Stimulated activated CD4-positive, alpha-beta T cell treated with anti-CD3 and anti-CD28 coated beads, Interleukin-2, amount 100 ng/mL, for 4 hours (primary cell): ENCODE measurements around the gene S100P.

Experiments used
- DNase-seq: peaks from one replicate; pipeline ENCODE4 v3.0.0-alpha.2; 2020; ENCODE audit warnings: low read depth

The S100P gene

DNA sequence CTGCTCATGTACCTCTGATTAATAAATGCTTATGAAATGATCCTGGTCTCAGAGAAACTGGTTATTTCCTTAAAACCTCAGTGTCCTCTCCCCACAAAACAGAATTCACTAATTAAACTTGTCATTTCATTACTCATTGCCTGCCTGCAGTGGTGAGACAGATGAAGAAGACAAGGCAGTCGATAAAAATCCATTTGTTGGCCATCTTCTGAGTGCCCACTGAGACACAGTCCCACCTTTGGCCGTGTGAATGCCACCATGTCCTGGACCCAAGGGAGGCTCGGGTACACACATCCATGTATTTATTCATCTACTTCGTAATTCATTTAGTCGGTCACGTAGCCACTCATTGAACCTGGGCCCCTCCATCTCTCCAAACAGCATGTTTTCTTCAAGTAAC, 3.5 kb downstream of the S100P start:
- no peak for DNase-seq

DNA sequence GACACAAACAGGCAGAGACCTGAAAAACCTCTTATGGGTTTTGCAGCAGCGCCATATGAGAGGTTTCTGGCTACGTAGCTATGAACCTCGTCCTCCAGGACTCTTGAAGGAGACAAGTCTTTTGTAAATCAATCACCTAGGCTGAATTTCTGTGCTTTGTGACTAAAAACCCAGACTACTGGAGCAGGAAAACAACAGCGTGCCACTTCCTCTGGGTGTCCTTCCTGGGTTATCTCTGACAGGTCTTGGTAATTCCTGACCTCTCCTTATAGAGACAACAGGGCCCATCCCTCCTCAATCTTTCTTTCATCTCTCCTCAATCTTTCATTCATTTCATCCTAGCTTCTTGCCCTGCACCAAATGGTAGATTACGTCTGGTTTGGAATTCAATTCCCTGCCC, 5.7 kb downstream of the S100P start:
- DNase-seq, result no peak

DNA sequence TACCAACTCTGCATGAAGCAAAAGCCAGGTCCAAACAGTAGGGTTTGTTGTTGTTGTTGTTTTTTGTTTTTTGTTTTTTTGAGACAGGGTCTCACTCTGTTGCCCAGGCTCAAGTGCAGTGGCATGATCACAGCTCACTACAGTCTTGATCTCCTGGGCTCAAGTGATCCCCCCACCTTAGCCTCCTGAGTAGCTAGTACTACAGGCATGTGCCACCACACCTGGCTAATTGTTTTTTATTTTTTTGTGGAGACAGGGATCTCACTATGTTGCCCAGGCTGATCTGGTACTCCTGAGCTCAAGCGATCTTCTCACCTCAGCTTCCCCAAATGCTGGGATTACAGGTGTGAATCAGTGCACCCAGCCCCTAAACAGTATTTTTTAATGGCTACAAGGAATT, 6.2 kb downstream of the S100P start:
- no peak for DNase-seq

DNA sequence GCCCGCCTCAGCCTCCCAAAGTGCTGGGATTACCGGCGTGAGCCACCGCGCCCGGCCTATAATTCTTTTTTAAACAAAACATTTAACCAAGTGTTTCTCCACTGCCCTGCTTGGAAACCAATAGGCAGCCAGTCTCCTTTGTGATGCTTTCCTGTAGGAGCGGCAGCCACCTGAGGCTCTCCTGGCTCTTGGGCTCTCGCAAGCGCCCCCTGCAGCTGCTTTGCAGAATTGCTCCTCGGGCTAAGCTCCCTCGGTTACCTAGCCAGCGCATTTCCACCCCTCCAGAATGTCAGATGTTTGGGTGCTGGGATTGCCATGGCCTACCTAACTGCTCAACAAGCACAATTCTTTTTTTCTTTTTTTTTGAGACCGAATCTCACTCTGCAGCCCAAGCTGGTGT, 7.7 kb downstream of the S100P start:
- DNase-seq, result no peak

DNA sequence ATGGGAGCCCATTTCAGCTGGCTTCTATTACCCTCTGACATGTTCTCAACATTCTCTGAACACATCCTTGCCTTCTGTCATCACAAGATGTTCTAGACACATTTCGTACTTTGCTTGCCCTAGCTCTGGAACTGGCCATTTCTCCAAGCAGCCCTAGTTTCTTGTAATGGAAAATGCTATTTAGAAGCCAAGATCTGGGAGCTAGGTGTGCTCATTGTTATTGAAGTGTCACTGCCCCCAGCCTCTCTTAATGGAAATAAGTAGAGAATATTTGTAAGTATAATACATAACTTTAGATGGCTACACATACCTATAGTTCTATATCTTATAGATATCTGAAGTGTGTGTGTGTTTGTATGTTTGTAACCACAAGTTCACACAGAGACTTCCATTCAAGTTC, 9.1 kb downstream of the S100P start:
- no peak for DNase-seq

DNA sequence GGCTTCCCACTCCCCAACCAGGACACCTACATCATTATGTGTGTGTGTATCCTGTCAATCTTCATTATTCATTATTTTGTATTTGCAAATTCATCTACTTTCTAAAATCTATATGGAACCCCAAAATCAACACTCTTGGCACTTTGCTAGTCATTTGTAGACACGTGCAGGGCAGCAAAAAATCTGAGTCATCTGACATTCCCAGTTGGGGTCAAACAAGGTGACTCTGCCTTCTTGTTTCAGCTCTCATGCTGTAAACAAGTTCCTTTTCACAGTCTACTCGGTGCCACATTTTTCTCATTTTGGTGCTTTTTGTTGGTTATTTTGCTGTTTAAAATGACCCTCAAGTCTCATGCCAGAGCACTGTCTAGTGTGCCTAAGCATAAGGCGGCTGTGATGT, 10.1 kb downstream of the S100P start:
- no peak for DNase-seq

DNA sequence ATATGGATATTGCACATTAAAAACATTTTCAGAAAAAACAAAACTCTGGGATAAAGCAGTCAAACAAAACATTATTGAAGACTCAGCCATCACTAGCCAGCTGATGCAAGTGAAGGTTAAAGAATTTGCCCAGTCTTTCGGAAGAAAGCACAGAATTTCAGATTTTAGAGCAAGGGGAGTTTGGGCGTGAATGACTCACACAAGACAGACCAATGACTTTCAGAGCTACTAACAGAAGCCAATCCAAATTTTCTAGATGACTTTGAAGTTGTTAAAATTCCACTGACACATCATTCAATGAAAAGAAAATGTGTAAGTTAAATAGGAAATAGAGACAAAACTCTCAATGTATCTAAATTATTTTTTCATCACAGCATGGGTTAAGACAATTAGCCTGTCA, 12.0 kb downstream of the S100P start:
- no peak for DNase-seq

DNA sequence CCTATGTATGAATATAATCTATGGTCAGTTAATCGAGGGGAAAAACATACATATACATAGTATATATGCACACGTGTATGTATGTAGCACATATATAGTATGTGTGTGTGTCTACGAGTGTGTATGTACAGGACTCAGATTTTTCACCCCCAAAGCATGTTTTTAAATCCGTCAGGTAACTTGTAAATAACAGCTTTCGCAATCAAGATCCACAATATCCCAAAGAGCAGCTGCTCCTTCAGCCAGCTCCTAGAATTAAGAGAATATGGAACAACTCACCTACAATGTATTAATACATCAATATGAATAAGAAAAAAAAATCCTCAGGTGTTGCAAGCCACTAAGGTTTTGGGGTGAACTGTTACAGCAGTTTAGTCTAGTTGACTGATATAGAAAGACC, 12.5 kb downstream of the S100P start:
- no peak for DNase-seq

DNA sequence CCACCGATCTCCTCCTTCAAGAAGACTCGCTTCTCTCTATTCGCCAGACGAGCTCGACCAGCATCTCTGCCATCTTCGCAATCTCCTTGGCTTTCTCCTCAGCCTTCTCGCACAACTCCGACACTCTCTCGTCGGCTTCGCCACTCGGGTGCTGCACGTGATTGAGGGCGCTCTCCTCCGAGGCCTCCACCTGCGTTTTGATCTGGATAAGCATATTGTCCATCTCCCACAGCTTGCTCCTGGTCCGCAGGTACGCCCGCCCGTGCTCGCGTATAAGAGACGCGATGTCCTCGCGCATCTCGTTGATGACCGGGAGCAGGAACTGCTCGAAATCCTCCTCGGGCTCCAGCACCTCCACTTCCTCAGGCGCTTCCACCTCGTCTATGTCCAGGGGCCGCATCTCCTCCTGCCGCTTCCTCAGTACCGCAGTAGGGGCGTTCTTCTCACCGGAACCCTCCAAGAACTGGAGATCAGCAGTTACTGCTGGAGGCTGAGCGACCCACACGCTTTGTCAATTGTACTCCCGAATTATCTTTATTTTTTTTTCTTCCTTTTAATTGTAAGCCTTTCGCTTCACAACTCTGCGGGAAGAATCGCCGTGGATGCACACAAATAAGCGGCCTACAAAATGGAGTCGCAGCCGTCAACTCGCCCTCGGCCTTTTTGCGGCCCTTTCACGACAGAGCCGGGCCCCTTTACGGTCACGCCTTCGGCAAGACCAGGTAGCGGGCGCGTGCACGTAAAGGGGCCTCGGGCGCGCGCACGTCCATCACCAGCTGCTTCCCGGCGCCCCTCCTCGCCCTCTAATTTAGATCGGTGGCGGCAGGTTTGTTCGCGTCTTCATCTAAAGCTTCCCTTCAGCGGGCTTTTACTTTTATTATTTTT, 15.8 kb downstream of the S100P start, which contains the start of gene MRFAP1L1:
Gene MRFAP1L1, minus strand, starts transcription at position 636 of the 885 bp plus-strand sequence. Its CDS starts 236 bp downstream, at position 400.
- DNase-seq, result peak; percentile 94

DNA sequence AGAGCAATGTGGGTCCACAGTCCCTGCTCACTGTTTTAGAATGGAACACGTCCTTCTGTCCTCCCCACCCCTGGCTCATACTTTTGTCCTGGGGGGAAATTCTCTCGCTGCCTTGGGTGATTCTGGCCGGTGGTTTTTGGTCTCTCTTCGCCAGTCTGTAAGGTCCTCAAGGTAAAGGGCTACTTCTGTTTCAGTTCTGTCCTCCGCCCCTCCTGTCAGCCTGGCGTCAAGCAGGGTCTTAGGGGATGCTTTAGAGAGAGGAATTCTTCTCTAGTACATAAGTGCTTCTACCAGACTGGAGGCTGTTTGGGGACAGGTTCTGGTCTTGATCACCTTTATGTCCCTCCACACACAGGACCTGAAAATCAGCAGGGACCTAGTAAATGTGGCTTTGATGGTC, 16.6 kb downstream of the S100P start:
- no peak for DNase-seq

DNA sequence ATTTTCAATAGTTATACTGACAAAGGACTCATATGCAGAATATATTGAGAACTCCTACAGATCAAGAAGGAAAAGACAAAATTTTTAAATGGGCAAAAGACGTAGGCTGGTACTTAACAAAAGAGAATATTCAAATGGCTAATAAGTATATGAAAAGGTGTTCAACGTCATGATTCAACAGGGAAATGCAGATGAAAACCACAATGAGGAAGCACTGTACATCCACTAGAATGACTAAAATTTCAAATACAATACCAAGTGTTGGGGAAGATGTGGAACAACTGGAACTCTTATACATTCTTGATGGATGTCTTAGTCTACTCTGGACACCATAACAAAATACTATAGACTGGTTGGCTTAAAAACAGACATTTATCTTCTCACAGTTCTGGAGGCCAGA, 17.3 kb downstream of the S100P start:
- no peak for DNase-seq

DNA sequence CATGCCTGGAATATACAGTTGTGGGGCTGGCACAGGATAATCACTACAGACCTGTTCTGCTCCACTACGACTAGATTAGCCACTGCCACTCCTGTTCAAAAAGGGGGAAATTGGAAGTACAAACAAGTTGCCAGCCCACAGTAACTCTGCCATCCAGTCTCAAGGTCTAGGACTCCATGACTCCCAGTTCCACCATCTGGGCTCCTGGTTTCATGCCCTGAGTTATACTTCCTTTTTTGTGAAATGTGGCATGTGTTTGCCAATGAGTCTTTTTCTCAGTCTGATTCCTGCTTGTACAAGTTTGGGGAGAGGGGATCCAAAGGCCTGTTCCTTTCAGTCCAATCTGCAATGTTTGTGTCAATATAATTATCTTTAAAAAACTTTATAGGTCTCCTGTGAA, 21.3 kb downstream of the S100P start:
- no peak for DNase-seq

DNA sequence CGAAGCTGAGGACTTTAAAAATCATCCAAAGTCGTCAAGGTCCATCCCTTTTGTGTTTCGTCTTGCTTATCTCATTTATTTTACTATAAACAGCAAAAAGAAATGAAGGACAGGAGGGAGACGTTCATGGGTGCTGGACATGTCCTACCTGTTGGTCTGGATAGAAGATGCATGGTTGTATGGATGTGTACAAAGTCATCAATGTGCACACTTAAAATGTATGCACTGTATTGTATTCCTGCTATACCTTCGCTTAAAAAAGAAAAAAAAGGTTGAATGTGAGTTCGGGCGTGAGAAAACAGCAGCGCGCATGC, 22.0 kb downstream of the S100P start:
- no peak for DNase-seq

DNA sequence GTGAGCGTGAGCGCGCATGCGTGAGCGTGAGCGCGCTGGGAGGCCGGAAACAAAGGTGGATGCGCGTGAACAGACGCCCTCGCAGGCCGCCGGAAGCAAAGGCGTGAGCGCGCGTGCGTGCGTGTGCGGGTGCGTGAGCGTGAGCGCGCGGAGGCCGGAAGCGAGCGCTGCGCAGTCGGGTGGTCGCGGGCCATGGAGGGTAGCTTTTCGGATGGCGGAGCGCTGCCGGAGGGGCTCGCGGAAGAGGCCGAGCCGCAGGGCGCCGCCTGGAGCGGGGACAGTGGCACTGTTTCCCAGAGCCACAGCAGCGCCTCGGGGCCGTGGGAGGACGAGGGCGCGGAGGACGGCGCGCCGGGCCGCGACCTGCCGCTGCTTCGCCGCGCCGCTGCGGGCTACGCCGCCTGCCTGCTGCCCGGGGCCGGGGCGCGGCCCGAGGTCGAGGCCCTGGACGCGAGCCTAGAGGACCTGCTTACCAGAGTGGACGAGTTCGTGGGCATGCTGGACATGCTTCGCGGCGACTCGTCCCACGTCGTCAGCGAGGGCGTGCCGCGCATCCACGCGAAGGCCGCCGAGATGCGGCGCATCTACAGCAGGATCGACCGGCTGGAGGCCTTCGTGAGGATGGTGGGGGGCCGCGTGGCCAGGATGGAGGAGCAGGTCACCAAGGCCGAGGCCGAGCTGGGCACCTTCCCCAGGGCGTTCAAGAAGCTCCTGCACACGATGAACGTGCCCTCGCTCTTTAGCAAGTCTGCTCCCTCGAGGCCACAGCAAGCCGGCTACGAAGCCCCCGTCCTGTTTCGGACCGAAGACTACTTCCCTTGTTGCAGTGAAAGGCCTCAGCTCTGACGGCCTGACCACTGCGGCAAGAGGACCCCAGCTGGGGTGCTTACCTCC, 22.6 kb downstream of the S100P start, which contains the start of gene BLOC1S4:
Gene BLOC1S4, plus strand, starts transcription at position 157 of the 894 bp plus-strand sequence. Its CDS starts 36 bp downstream, at position 193.
- peak; percentile 82 for DNase-seq

DNA sequence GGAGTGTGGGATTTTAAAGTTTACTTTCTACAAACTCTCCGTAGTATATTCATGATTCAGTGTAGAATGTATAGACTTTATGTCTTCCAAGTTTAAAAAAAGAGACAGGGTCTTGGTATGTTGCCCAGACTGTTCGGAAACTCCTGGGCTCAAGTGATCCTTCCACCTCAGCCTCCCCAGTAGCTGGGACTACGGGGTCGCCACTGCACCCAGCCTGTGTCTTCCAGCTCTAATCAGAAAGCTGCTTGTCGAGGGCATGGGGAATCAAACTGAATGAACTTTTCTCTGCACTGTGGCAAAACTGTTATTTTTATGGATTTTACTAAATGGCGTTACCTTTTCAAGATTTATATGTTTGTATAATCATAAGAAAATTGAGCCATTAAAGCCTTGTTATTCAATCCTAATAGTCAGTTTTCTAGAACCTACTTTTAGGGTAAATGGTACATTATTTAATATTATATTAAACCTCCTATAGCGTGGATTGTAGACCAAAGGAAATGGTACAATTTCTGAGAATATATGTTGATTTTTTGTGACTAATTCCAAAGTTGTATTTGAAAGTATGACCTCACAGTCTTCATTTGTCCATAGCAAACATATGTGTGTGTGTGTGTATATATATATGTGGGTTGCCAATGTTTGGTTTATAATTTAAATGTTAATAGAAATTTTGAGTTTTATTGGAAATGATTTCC, 23.4 kb downstream of the S100P start:
- no peak for DNase-seq

DNA sequence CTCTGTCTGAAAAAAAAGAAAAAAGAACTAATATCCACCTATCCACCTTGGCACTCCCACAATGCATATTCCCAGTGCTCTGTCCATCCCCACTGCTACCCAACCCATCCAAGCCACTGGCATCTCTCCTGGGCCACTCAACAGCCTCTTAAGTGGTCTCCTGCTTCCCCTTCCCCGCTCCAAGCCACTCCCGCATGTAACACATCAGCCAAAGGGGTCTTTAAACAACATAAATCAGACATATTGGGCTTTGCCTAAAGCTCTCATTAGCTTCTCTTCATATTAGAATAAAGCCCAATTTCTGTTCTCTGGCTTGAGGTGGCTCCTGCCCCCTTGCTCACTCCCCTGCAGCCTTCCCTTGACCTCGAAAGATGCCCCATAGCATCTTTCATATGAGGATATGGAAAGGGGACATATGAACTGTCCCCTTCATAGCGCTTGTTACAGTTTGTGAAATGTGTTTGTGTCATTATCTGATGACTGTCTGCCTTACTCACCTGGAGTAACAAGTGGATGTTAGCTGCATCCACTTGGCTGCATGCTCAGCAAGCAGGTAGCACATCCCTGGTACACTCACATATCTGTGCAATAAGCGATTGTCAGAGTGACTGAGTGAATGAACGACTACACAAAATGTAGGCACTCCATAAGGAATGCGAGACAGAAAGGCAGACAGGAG, 25.4 kb downstream of the S100P start:
- DNase-seq, result no peak

DNA sequence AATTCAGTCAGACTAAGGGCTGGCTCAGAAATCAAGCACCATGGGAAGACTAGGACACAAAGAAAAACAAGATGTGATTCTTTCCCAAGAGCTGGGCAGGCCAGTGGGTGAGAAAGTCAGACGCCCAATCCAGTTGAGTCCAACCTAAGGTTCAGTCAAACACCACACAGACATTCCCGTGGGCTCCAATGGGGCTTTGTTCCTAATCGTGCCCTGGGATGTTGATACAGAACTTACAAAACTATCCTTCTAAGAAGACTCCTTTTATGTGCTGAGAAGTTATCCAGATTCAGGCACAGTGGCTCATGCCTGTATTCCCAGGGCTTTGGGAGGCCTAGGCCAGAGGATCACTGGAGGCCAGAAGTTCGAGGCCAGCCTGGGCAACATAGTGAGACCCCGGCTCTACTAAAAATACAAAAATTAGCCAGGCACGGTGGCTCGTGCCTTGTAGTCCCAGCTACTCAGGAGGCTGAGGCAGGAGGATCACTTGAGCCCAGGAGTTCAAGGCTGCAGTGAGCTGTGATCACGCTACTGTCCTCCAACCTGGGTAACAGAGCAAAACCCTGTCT, 26.0 kb downstream of the S100P start:
- DNase-seq, result no peak

DNA sequence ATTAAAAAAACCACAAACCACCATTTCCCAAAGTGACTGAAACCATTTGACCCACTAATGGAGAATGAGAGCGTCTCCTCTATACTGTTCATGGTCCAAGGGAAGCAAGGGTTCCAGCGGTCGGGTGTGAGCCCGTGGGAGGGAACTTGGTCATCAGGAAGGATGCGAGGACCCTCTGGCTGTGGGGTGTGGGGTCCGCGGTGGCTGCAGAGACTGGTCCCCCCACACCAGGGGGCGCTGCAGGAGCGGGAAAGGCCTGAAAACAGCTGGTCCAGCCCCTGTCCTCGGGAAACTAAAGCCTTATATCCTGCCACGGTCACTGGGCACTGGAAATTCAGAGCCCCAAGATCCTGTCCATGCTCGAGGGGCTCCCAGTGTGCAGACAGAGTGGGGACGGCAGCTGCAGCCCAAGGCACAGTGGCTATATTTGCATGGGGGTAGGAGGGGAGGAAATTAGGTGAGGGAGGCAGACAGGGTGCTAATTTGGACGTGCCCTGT, 26.6 kb downstream of the S100P start:
- DNase-seq, result peak; percentile 70

DNA sequence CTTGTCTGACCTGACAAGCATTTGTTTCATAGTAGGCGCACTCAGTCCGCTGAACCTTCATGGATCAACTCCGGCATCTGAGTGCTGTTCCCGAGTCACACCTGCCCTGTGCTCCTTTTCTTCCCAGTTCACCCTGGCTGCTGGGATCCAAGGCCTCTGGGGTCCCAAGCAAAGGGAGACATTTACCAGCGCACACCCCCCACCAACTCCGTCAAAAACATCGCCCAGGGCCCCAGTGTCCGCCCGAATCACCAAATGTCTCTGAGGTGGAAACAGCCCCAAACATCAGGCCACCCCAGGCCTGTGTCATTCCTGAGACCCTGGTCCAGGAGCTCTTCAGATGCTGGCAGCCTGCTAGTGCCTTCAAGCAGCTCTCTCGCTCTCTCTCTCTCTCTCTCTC, 27.4 kb downstream of the S100P start:
- DNase-seq, result no peak

DNA sequence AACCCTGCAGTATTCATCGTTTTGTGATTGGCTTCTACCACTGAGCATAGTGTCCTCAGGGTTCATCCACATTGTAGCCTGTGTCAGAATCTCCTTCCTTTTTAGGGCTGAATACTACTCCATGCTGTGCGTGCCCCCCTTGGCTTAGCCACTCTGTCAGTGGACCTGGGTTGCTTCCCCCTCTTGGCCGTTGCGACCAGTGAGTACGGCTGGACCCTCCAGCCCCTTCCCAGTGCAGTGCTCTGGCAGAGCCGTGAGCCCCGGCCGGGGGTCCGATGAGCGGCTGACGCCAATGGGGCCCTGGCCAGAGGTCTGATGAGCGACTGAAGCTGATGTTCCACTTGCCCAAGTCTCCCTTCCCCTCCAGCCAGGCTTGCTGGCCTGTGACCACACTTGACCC, 29.2 kb downstream of the S100P start:
- DNase-seq, result no peak

DNA sequence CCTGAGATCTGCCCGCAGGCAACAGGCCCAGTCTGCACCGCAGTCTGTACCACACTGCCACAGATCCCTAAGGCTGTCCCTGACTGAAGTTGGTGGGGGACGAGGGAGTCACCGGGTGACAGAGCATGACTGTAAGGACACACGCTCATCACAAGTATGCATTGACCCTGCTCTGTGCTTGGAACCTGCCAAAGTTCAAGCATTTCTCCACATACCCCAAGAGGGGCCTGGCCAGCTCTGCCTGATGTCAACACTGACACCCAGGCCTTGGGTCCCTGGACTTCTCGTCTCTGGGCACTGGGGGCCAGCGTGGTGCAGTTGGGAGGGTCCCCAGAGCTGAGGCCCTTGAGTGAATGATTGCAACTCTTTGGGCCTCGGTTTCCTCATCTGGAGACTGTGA, 30.2 kb downstream of the S100P start:
- DNase-seq, result no peak
